H9 (cell line): ENCODE measurements around the gene FST. TPM values are rescaled to one million over a fixed set of nuclear protein-coding genes. Genes with fewer than 3 reads are reported as not detected.

Experiments used
- DNase-seq: peaks from one replicate; pipeline ENCODE4 v3.0.0-alpha.2; 2017
- H2AFZ ChIP-seq: one replicate; pipeline ENCODE4 v1.6.1; 2013; ENCODE audit warnings: mild to moderate bottlenecking, low read length, control low read depth, moderate library complexity
- H2AK5ac ChIP-seq: 2 replicates; pipeline ENCODE4 v1.6.1; 2013; ENCODE audit warnings: low read length, control low read depth, mixed read lengths; ENCODE audit not compliant: insufficient read length
- H2BK120ac ChIP-seq: one replicate; pipeline ENCODE4 v1.6.1; 2013; ENCODE audit warnings: low read depth, mild to moderate bottlenecking, low read length, control low read depth, inconsistent platforms; ENCODE audit not compliant: poor library complexity, severe bottlenecking
- H2BK12ac ChIP-seq: 2 replicates; pipeline ENCODE4 v1.6.1; 2013; ENCODE audit warnings: low read length, control low read depth, mixed read lengths, low read depth; ENCODE audit not compliant: insufficient read length
- H2BK15ac ChIP-seq: 2 replicates; pipeline ENCODE4 v1.6.1; 2013; ENCODE audit warnings: low read depth, low read length, control low read depth
- H2BK20ac ChIP-seq: one replicate; pipeline ENCODE4 v1.6.1; 2013; ENCODE audit warnings: low read depth, mild to moderate bottlenecking, low read length, control low read depth, inconsistent platforms; ENCODE audit not compliant: poor library complexity, severe bottlenecking
- H2BK5ac ChIP-seq: 2 replicates; pipeline ENCODE4 v1.6.1; 2013; ENCODE audit warnings: low read length, control low read depth, mixed read lengths; ENCODE audit not compliant: insufficient read length
- H3K14ac ChIP-seq: 2 replicates; pipeline ENCODE4 v1.6.1; 2013; ENCODE audit warnings: low read length, control low read depth; ENCODE audit not compliant: insufficient read depth
- H3K18ac ChIP-seq: 2 replicates; pipeline ENCODE4 v1.6.1; 2013; ENCODE audit warnings: low read depth, mild to moderate bottlenecking, mixed read lengths, low read length, control low read depth; ENCODE audit not compliant: insufficient read length
- H3K23ac ChIP-seq: 2 replicates; pipeline ENCODE4 v1.6.1; 2013; ENCODE audit warnings: low read length, control low read depth, mixed read lengths, low read depth; ENCODE audit not compliant: insufficient read length
- H3K23me2 ChIP-seq: 2 replicates; pipeline ENCODE4 v1.6.1; 2013; ENCODE audit warnings: low read depth, mild to moderate bottlenecking, mixed read lengths, low read length, control low read depth; ENCODE audit not compliant: insufficient read length, poor library complexity, severe bottlenecking
- H3K27ac ChIP-seq: 2 replicates; pipeline ENCODE4 v1.5.1; 2013; ENCODE audit warnings: low read length, control low read depth, mixed read lengths, low read depth; ENCODE audit not compliant: insufficient read length
- H3K27me3 ChIP-seq: 2 replicates; pipeline ENCODE4 v1.6.1; 2013; ENCODE audit warnings: low read length, control low read depth, inconsistent platforms; ENCODE audit not compliant: insufficient read depth
- H3K4ac ChIP-seq: 2 replicates; pipeline ENCODE4 v1.6.1; 2013; ENCODE audit warnings: low read depth, mild to moderate bottlenecking, control low read depth, inconsistent platforms, low read length, moderate library complexity
- H3K4me1 ChIP-seq: 2 replicates; pipeline ENCODE4 v1.6.1; 2013; ENCODE audit warnings: low read length, control low read depth, inconsistent platforms; ENCODE audit not compliant: insufficient read depth
- H3K4me2 ChIP-seq: 2 replicates; pipeline ENCODE4 v1.6.1; 2013; ENCODE audit warnings: low read length, control low read depth, mixed read lengths; ENCODE audit not compliant: insufficient read length, insufficient read depth
- H3K56ac ChIP-seq: 2 replicates; pipeline ENCODE4 v1.6.1; 2013; ENCODE audit warnings: low read depth, mild to moderate bottlenecking, mixed read lengths, low read length, control low read depth; ENCODE audit not compliant: insufficient read length
- H3K79me1 ChIP-seq: 2 replicates; pipeline ENCODE4 v1.6.1; 2013; ENCODE audit warnings: low read depth, mild to moderate bottlenecking, moderate library complexity, low read length, control low read depth, inconsistent platforms; ENCODE audit not compliant: insufficient read depth, poor library complexity, severe bottlenecking
- H3K79me2 ChIP-seq: 2 replicates; pipeline ENCODE4 v1.6.1; 2013; ENCODE audit warnings: low read length, control low read depth, inconsistent platforms; ENCODE audit not compliant: insufficient read depth
- H3K9ac ChIP-seq: 2 replicates; pipeline ENCODE4 v1.6.1; 2013; ENCODE audit warnings: low read length, control low read depth, mixed read lengths; ENCODE audit not compliant: insufficient read length; ENCODE audit errors: extremely low read depth
- H3K9me3 ChIP-seq: one replicate; pipeline ENCODE4 v1.6.1; 2013; ENCODE audit warnings: low read depth, low read length, inconsistent platforms; ENCODE audit not compliant: control insufficient read depth
- H3T11ph ChIP-seq: one replicate; pipeline ENCODE4 v1.6.1; 2013; ENCODE audit warnings: mild to moderate bottlenecking, low read length, control low read depth, inconsistent platforms
- H4K20me1 ChIP-seq: one replicate; pipeline ENCODE4 v1.6.1; 2013; ENCODE audit not compliant: control insufficient read depth, insufficient read length, insufficient read depth
- H4K5ac ChIP-seq: 2 replicates; pipeline ENCODE4 v1.6.1; 2013; ENCODE audit warnings: low read depth, mild to moderate bottlenecking, mixed read lengths, low read length, control low read depth; ENCODE audit not compliant: insufficient read length
- H4K8ac ChIP-seq: replicated peaks from 2 replicates; pipeline ENCODE4 v1.6.1; 2013; ENCODE audit warnings: low read length, control low read depth, mixed read lengths, low read depth; ENCODE audit not compliant: insufficient read length
- H4K91ac ChIP-seq: 2 replicates; pipeline ENCODE4 v1.6.1; 2013; ENCODE audit warnings: low read depth, mild to moderate bottlenecking, moderate library complexity, mixed read lengths, low read length, control low read depth; ENCODE audit not compliant: insufficient read length
- H3K27ac Mint-ChIP-seq, 3 experiments: 2 replicates in 2 of 3; 3 replicates in 1 of 3; pipeline ENCODE4 v1.8.0; 2020 to 2021; ENCODE audit warnings: mixed read lengths in 3 of 3, mild to moderate bottlenecking in 1 of 3, moderate library complexity in 1 of 3
- H3K27me3 Mint-ChIP-seq: 2 replicates; pipeline ENCODE4 v1.8.0; 2021; ENCODE audit warnings: low read depth, mild to moderate bottlenecking, moderate library complexity, mixed read lengths
- H3K36me3 Mint-ChIP-seq, 3 experiments: 2 replicates in 2 of 3; 3 replicates in 1 of 3; pipeline ENCODE4 v1.8.0; 2020 to 2021; ENCODE audit warnings: low read depth in 3 of 3, mixed read lengths in 3 of 3; ENCODE audit not compliant: insufficient read depth in 1 of 3
- H3K4me1 Mint-ChIP-seq, 2 experiments: 2 replicates each; pipeline ENCODE4 v1.8.0; 2020; ENCODE audit warnings: mixed read lengths in 2 of 2
- H3K4me3 Mint-ChIP-seq, 2 experiments: 2 replicates in 1 of 2; 3 replicates in 1 of 2; pipeline ENCODE4 v1.8.0; 2020 to 2021; ENCODE audit warnings: mild to moderate bottlenecking in 2 of 2, mixed read lengths in 2 of 2, moderate library complexity in 1 of 2
- H3K9me3 Mint-ChIP-seq, 2 experiments: 2 replicates in 1 of 2; 3 replicates in 1 of 2; pipeline ENCODE4 v1.8.0; 2020; ENCODE audit warnings: mild to moderate bottlenecking in 2 of 2, mixed read lengths in 2 of 2, moderate library complexity in 1 of 2
- WGBS: extraction: QIAGEN DNeasy Blood & Tissue Kit; methylation state at CpG from one replicate; pipeline ENCODE4 v1.1.7; 2013; ENCODE audit warnings: missing lambda C conversion rate, low lambda C conversion rate, mixed read lengths; ENCODE audit not compliant: insufficient read length; ENCODE audit errors: extremely low coverage; 5-methylcytosine and 5-hydroxymethylcytosine counted together
- total RNA-seq: library from RNA; stranded (reverse); gene quantifications from 2 replicates; pipeline ENCODE4 v1.2.1, GENCODE V29; 2021
- TF ChIP-seq, protein P1 (sequence below): fragments of 200-600 bp; sonication (generic); conservative IDR thresholded peaks from 3 replicates; pipeline ENCODE4 v1.8.0; 2021; ENCODE audit warnings: antibody characterized with exemption, mild to moderate bottlenecking

The FST gene
- total RNA-seq, 1 experiment from 2014 or later = 111 TPM

DNA sequence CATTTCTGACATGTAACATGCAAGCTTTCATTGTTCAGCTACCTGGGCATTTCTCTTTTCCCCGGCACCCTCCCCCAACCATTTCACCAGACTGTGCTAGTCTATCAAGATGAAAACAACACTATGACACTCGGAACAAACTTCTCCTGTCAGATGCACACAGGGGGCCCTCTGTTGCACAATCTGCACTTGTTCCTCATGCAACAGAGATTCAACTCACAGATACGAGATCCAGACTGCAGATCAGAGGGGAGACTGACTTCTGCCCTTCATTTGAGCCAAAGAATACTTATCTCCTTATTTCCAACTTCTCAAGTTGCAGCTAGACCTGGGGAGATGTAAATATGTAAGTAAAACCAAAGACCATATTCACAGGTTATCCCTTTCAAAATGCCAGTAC, 15.7 kb upstream of the FST start:
- Histone ChIP-seq H3K9me3 (no peaks in the 10 kb centered on the region), H2BK120ac (no peak overlapping the region), H4K8ac (no peak overlapping the region), H3T11ph (no peak overlapping the region), H3K18ac (no peak overlapping the region), H3K23me2 (no peaks in the 10 kb centered on the region), H2BK12ac (no peak overlapping the region), H3K79me2 (no peaks in the 10 kb centered on the region), H2BK15ac (no peak overlapping the region), H3K56ac (no peak overlapping the region), H3K23ac (no peak overlapping the region), H3K27me3 (no peaks in the 10 kb centered on the region), H3K4ac (no peak overlapping the region), H2AFZ (no peak overlapping the region), H4K5ac (no peak overlapping the region), H2BK5ac (no peak overlapping the region), H4K20me1 (no peaks in the 10 kb centered on the region), H2AK5ac (no peak overlapping the region), H3K4me1 (no peaks in the 10 kb centered on the region), H2BK20ac (no peak overlapping the region), H3K79me1 (no peaks in the 10 kb centered on the region), H3K27ac (no peak overlapping the region), H3K4me2 (no peak overlapping the region), H3K9ac (no peak overlapping the region), H4K91ac (no peak overlapping the region), H3K14ac (no peak overlapping the region)
- no peak overlapping the region for H3K4me3 Mint-ChIP-seq
- H3K4me1 Mint-ChIP-seq = peaks cover 3 to 4% of the 10 kb centered on the region in 2 experiments; a peak in 2 of 4 replicates
- no peaks in the 10 kb centered on the region for H3K9me3 Mint-ChIP-seq
- no peaks in the 10 kb centered on the region for H3K27me3 Mint-ChIP-seq
- H3K36me3 Mint-ChIP-seq = no peaks in the 10 kb centered on the region
- H3K27ac Mint-ChIP-seq = no peak overlapping the region
- TF ChIP-seq, protein P1, sequence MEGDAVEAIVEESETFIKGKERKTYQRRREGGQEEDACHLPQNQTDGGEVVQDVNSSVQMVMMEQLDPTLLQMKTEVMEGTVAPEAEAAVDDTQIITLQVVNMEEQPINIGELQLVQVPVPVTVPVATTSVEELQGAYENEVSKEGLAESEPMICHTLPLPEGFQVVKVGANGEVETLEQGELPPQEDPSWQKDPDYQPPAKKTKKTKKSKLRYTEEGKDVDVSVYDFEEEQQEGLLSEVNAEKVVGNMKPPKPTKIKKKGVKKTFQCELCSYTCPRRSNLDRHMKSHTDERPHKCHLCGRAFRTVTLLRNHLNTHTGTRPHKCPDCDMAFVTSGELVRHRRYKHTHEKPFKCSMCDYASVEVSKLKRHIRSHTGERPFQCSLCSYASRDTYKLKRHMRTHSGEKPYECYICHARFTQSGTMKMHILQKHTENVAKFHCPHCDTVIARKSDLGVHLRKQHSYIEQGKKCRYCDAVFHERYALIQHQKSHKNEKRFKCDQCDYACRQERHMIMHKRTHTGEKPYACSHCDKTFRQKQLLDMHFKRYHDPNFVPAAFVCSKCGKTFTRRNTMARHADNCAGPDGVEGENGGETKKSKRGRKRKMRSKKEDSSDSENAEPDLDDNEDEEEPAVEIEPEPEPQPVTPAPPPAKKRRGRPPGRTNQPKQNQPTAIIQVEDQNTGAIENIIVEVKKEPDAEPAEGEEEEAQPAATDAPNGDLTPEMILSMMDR = no peak
- no CpG with 5 or more reads among the region's 3 CpGs for WGBS
- DNase-seq = no peak
